ENCODE data around the gene TENM4.

TENM4 gene

DNA sequence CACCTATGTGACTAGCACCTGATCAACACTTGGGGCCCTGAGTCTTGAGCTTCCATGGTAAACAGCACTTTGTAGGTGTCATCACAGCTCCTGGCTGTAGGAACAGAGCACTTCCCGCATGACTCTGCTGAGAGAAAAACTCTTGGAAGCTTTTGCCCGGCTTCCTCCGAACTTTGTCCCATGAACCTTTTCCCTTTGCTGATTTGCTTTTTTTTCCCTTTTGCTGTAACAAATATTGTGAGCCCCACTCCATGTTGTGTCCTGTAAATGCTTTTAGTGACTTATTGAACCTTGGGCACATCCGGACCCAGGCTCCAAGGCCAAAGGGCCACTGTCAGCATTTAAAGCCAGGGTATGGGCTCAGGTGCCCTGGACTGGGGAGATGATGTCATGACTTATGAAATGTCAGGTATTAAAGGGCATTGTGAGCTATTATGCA lies 391.1 kb downstream of the TENM4 start:
- no peak for DNase-seq

DNA sequence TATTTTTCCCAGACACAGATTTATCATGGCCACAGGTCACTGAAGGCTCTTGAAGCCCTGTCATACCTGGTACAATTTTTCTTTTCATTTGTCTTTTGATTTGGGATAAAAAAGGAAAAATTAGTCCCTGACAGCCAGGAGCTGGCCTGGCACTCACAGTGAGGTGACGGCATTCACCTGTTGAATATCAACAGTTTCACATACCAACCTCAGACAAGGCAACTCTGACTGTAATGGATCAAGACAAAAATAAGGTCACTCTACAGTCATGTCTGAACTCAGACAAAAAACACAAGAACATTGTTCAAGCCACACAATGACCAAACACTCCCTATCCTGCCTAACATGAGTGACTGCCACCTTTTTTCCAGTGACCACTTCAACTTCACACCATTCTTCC lies 392.9 kb downstream of the TENM4 start:
- DNase-seq = no peak

DNA sequence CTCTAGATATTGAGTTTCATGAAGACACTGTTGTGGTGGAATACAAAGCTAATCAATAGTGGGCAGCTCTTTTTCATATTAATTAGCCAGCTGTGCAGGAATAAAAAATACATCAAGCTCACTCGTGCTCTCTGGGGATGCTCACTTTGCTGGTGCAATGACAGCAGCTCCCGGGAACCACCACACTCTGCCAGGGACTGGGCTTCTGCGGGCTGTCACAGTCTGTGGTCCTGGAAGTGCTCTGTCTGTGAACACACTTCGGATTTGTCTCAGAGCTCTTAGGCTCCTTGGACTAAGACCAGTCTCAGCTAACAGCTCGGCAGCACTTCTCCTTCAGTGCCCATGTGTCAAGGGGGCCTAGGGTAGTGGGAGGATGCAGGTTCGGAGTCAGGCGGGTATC lies 393.5 kb downstream of the TENM4 start:
- DNase-seq = no peak

DNA sequence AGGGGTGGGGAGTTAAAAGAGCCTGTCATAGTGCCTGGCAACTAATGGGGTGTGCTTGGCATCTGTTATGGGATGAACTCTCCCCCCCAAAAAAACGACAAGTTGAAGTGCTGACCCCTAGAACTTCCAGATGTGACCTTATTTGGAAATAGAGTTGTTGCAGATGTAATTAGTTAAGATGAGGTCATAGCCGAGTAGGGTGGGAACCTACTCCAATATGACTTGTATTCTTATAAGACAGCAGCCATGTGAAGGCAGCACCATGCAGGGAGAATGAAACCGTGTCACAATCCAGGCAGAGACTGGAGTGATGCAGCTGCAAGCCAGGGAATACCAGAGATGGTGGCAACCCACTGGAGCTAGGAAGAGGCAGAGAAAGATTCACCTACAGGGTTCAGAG lies 394.5 kb downstream of the TENM4 start:
- no peak for DNase-seq

DNA sequence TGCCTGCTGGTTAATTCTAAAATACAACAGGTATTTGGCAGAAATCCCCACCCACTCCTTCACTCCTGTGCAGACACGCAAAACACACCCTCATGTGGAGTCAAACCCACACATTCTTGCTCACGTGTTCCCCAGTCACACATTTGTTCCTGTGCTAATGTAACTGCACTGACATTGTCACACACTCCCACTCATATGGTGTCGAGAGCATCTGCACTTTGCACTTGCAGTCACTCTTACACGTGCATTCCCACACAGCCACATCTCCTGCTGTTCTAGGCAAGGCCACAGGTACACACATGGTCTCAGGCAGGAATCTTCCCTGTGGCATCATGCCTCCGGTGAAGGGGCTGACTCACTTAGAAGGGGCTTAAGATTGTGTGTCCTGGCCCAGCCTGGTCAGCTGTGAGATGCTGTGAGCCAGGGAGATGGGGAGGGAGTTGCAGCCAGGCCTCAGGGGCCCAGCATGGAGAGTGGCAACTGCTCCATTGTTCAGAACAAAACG lies 395.0 kb downstream of the TENM4 start:
- peak; percentile 48 for DNase-seq

DNA sequence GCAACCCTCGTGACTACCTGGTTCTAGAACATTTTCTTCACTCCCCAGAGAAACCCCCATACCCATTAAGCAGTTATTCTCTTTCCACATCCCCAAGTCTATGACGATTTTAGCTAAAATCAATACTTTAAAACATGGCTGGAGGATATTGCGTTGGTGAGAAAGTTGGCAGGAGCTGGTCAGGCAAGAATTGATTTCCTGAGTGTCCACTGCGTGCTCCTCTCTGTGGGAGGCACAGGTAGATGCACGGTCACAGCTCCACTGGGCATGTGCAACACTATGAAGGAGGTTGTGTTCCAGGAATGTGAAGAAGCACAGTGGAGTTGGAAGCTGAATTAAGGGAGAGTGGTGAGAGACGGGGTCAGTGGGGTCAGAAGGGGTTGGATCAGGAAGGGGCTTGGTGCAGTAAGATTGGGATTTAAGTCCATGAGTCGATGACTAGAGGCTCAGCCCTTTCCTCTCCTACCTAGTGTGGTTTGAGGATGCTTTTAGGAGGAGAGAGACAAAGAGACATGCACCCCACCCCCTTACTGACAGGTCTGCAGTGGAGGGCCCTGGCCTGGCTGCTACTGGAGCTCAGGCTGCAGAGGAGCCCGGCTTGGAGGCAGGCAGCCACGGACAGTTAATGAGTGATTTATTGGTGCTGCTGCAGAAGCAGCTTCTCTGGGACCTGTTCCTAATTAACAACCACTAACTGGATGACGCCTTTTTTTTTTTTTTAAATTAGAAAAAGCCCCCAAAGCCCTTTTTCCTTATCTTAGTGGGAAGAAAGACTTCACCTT lies 395.6 kb downstream of the TENM4 start:
- DNase-seq = no peak

DNA sequence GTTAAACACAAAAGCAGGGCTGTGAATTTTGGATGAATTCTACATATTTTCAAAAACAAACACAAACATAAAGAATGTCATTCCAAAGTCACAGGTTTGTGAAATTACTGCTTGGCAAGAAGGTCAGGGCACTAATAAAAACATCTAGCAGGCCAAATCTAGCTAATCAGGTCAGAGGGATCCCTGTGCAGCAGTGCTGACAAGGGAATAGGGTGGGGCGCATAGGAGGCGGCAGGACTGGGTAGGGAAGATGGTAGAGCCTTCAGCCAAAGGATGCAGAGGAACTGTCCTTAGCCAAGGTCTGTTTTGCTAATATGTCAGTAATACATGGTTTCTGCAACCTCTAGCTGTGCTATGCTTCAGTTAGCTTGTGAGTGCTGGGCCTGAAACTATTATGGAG lies 396.6 kb downstream of the TENM4 start:
- no peak for DNase-seq

DNA sequence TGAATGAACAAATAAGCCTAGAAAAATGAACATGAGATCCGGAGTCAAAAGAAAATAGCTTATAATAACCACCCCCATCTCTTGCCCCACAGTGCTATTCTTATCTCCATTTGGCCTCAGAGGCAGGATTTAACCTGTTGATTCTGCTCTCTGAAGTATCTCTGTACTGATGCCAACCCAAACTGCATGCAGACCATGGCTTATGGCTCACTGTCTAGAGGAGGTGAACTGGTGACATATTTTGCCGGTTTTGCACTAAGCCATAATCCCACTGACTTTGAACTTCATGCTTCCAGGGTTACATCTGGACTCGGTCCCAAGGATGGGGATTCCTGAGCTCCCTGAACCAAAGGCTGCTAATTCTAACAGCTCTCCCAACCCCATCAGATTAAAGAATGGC lies 397.1 kb downstream of the TENM4 start:
- no peak for DNase-seq

DNA sequence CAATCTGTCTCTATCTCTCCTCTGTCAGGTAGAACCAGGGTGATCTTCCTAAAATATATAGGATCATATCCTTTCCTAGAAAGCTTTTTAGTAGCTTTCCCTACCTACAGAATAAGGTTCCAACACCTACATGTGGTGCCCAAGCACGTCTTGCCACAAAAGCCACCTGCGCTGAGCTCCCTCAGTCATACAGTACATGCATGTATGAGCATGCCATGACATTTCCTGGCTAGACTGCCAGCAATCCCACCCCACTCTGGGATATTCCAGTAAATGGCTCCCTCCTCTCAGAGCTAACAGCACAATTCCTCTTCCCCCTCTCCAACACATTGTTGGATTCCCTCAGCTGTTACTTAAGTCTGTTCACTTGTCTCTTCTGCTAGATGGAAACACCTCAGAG lies 398.0 kb downstream of the TENM4 start:
- DNase-seq = no peak

DNA sequence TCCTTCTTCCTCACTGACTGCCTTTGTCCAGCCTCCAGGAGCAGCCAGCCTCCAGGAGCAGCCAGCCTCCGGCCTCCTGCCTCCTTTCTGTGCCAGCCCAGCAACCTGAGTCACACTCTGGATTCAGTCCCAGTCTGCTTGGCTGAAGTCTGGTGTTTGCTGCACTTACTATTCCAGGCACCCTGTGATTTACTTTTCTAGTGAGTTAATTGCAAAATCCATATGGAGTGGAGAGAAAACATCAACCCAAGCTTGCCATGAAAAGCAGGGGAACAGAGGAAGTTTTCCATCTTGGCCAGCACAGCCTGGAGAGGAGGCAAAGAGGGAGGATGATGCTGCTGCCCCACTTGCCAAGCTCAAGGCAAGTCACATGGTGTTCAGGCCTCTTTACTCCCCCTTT lies 400.5 kb downstream of the TENM4 start:
- no peak for DNase-seq

DNA sequence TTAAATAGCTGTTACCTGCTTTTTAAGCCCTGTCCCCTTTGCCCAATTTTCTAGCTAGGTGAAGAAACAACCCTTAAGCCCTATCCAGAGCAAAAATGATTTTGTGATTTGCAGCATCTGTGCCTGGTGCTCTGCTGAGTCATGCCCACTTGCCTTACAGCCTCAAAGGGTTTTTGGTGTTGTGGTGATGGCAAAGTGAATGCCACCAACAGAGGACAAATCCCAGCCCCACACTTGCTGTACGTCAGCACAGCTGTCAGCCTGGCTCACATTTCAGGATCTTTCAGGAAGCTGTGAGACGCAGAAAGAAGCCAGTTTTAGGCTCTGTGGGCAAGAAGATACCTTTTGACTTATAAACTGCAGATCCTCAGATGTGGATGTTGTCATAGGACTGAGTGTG lies 401.7 kb downstream of the TENM4 start:
- DNase-seq = no peak

DNA sequence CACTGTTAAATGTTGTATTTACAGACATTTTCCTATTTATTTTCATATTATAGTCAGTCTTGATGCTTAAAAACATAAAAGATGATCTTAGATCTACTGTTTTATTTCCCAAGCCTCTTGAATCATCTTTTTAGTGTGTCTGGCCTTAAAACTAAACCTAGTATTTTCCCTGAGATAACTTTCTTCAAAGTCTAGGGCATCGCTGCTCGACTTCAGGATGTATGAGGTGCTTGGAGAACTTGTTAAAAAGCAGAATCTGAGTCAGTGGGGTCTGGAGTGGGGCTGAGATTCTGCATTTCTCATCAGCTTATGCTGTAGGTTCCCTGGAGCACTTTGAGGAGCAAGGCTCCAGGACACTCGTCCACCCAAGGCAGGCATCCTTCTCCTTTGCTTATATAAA lies 404.9 kb downstream of the TENM4 start:
- DNase-seq = no peak

DNA sequence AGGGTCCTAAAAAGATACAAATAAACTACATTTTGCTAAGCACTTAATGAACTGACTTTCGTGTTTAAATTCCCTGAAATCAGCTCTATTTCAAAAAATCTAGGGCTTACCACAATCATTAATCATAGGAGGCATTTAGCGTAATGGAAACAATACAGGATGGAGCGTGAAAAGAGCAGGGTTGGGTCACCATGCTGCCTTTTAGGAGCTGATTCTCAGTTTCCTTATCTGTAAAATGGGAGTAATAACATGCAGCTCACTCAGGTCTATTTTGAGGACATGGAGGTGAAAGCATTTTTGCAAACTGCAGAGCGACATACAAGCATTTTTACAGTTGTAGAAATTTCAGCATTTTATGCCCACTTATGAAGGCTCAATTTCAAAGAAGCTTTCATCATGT lies 407.0 kb downstream of the TENM4 start:
- no peak for DNase-seq

DNA sequence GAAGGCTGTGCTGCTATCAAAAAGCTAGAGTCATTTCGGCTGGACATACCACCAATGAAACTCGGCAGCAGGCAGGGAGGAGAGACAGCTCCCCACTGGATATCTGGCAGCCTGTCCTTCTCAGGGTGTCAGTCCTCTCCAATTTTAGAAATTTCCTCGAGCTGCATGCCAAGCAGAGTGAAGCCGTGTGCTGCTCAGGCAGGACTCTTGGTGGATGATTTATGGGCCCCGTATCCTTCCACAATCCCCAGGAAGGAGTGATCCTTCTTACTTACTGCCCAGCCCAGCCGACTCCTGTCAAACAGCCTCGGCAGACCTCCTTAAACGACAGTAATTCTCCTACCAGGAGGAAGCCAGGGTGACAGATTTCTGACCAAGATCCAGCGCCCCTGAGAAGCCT lies 410.4 kb downstream of the TENM4 start:
- DNase-seq = peak; percentile 53

DNA sequence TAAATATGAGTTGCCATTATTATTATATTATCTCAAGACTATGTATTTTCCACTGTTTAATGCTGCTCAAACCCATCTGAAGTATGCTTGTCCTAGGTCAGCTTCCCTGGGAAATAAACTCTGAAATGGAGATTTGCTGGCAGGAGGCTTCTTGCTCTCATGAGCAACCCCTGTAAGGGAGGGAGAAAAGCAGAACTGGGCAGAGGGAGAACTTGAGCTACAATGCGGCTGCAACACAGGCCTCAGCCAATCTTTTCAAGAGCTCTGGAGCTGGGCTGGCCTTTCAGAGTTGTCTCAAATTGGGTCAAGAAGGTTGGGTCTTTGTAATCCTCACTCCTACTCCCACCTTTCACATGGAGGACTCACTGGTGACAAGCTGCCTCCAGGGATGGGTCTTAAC lies 412.6 kb downstream of the TENM4 start:
- no peak for DNase-seq

DNA sequence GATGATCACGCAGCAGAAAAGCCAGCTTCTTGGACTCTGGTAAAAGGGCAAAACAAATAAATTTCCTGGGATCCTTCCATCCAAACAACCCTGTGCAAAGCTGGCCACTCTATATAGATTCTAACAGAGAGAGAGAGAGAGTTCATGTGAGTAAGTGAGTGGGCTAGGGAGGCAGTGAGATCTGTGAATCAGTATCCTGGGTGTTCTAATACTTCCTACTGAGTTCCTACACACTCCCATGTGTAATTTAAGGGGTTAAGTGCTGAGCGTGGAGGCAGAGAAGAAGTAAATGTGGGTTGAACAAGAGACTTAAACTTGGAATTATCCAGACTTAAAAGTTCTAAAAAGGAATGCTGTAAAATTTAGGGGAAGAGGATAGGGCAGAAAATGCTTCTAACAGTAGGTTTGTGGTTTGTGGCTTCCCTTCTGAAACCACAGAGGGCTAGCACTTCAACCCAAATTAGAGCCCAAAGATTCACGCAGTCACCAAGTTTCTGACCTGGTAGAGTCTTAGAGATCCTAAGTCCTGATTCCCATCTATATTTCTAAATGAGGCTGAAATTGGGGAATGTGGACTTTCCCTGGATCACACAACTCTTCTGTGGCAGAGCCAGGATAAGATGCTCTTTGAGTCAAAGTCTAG lies 413.9 kb downstream of the TENM4 start:
- no peak for DNase-seq

DNA sequence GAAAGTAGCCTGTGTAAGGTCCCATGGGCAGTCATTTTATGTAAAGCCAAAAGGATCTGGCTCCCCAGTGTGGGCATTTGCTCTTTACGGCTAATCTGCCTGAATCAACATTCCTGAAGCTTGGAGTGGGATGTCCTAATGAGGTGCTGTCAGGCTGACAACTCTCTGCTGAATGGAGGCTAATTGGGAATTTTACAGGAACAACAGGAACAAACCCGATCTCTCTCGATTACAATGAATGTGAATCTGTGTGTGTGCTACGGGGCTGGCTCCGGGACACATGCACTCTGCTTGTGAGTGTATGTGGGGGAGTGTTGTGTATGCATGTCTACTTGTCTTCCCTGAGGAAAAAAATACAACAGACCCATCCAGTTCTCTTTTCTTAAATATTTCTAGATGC lies 415.2 kb downstream of the TENM4 start:
- no peak for DNase-seq

DNA sequence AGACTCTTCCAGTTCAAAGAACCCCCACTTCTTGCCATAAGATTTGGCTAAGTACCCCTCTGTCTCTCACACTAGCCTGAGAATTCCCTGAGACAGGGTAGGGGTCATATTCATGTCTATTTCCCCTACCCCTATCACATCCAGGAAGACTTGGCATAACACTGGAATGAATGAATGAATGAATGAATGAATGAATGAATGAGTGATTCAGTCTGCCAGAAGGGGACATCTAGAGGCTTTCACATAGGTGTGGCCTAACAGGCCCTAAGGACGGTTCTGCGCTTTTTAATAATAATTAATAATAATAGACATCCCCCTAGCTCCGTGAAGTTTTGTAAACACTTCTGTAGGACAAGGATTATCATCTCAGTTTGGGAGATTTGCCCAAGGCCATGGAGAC lies 415.7 kb downstream of the TENM4 start:
- no peak for DNase-seq

DNA sequence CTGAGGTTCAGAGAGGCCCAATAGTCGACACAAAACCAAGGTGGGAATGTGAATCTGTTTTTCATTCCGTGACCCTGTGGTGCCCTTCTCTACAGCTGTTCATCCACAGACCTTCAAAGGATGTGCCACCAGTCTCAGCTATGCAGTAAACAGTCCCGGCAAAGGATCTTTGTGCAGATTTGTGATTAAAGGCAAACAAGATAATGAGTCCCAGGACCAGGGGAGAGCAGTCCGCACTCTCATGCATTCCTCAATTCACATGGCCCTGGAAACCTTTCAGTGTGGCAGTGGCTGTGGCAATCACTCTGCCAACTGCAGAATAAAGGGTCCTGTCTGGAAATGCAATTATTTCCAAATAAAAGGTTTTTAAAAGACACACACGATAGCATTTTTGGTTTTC lies 418.6 kb downstream of the TENM4 start:
- no peak for DNase-seq

DNA sequence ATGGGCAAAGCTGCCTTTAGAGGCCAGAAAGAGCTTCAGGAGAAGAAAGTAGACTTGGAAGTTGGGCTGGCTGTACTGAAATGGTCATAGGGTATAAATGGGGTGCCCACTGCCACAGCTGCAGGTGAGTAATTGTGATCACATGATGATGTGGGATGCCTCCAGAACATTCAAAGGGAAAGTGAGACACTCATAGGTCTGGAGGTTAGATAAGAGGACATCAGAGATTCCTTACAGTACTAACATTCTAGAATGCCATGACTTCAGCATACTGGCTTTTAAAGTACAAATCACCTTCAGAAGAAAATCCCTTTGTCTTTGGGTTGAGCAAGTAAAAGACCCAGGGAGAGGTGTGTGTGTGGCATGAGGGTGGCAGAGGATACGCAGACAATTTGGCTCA lies 419.2 kb downstream of the TENM4 start:
- no peak for DNase-seq

DNA sequence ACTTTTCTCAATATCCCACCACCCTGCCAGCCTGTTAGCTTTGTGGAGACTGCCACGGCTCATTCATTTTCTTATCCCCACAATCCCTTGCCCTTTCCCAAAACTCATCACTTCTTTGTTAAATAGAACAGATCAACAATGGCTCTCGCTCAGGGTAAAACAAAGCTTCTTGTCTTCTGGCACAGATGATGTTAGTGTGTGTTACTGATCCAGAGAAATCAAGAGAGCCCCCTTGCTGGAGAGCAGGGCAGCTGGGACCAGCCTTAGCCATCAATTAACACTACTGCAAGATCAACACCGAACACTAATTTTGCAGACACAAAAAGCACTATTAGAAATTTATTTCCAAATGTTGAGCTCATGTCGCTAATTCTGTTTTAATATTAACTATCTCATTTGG lies 420.9 kb downstream of the TENM4 start:
- no peak for DNase-seq

DNA sequence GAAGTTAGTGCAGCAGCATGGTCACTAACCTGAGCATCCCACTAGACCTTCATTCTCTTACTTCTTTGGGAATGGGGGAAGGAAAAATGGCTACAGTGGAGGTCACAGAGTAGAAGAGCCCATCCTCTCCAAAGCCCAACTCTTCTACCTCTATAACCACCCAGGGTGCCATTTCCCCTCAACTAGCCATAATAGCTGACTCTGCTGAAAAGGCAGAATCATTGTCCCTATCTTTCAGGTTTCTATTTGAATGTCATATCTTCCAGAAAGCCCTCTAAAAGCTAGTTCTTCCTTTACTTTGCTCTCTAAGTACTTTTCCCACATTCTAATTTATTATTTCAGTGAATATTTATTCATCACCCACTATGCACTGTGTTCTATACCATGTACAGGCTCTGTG lies 421.6 kb downstream of the TENM4 start:
- no peak for DNase-seq

DNA sequence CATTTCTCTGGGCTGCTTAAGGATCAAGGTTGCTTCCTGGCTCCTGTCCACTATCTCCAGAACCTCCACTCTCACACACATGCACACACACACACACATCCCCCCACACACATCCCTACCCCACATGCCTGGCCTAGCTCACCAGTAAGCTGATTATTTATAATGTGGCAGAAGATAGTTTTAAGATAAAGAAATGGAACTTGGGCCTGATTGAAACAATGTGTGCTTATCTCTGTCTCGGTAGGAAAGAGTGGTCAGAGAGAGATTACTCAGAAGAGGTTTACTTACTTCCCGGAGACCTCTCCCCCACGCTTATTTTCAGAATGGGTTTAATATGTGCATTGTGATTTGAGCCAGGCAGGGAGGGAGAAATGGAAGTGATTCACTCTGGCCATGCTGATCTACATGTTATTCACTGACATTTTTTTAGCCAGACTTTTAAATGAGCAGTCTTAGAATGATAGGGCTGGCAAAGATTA lies 422.4 kb downstream of the TENM4 start:
- no peak for DNase-seq

DNA sequence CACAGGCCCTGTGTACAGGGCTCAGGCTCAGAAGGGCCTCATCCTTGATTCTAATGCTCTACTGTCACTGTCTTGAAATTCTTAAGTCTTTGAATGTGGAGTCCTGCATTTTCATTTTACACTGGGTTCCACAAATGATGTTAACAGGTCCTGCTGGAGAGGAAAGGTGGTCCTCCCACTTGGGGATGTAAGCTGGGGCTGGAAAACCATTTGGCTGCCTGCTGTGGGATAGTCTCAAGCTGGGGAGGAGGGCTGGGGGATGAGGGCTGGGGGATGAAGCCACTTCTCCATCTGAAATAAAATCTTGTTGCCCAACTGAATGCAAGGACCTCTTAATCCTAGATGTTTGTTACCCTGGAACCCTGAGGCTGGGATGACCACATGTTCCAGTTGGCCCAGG lies 423.0 kb downstream of the TENM4 start:
- no peak for DNase-seq

Data from right kidney (tissue), 1 donor.